Neural progenitor cell (in vitro differentiated cells): ENCODE results near the gene SSR4. TPM values are rescaled to one million over a fixed set of nuclear protein-coding genes. Genes with fewer than 3 reads are reported as not detected.
"Not testable (repeated sequence)": the region's sequence is repeated elsewhere in the genome, so short reads cannot be mapped to it uniquely, and the experiment has no call there.

Source experiments
- DNase-seq: peaks from one replicate; pipeline ENCODE4 v3.0.0-alpha.2; 2016; ENCODE audit warnings: low spot score
- H2AFZ ChIP-seq: fragments of 200-600 bp; sonication (generic); replicated peaks from 2 replicates; pipeline ENCODE4 v1.6.1; 2016; ENCODE audit warnings: antibody characterized with exemption
- H3F3A ChIP-seq: fragments of 200-600 bp; sonication (generic); 2 replicates; pipeline ENCODE4 v1.6.1; 2016; ENCODE audit warnings: antibody characterized with exemption, low read depth
- H3K27ac ChIP-seq: fragments of 200-600 bp; sonication (generic); 2 replicates; pipeline ENCODE4 v1.5.1; 2016; ENCODE audit warnings: mild to moderate bottlenecking
- H3K27me3 ChIP-seq: fragments of 200-600 bp; sonication (generic); 2 replicates; pipeline ENCODE4 v1.6.1; 2016; ENCODE audit warnings: mild to moderate bottlenecking, moderate library complexity
- H3K36me3 ChIP-seq: fragments of 200-600 bp; sonication (generic); 2 replicates; pipeline ENCODE4 v1.5.1; 2016
- H3K4me1 ChIP-seq: fragments of 200-600 bp; sonication (generic); 2 replicates; pipeline ENCODE4 v1.6.1; 2016; ENCODE audit warnings: mixed run types
- H3K4me2 ChIP-seq: fragments of 200-600 bp; sonication (generic); 2 replicates; pipeline ENCODE4 v1.6.1; 2016
- H3K4me3 ChIP-seq: fragments of 200-600 bp; sonication (generic); 2 replicates; pipeline ENCODE4 v1.5.1; 2016
- H3K79me2 ChIP-seq: fragments of 200-600 bp; sonication (generic); 2 replicates; pipeline ENCODE4 v1.6.1; 2016; ENCODE audit warnings: low read depth
- H3K9ac ChIP-seq: fragments of 200-600 bp; sonication (generic); 2 replicates; pipeline ENCODE4 v1.6.1; 2016
- H3K9me3 ChIP-seq: fragments of 200-600 bp; sonication (generic); 2 replicates; pipeline ENCODE4 v1.5.1; 2016; ENCODE audit warnings: low read depth
- H4K20me1 ChIP-seq: fragments of 200-600 bp; sonication (generic); 2 replicates; pipeline ENCODE4 v1.6.1; 2016; ENCODE audit warnings: low read depth
- H3K27ac Mint-ChIP-seq: 3 replicates; pipeline ENCODE4 v1.8.0; 2021; ENCODE audit warnings: mixed read lengths
- H3K27me3 Mint-ChIP-seq: 2 replicates; pipeline ENCODE4 v1.8.0; 2022; ENCODE audit warnings: low read depth, mild to moderate bottlenecking, inconsistent platforms, moderate library complexity, mixed read lengths; ENCODE audit not compliant: insufficient read depth
- H3K36me3 Mint-ChIP-seq: 3 replicates; pipeline ENCODE4 v1.8.0; 2021; ENCODE audit warnings: mixed read lengths
- H3K4me1 Mint-ChIP-seq: 3 replicates; pipeline ENCODE4 v1.8.0; 2021; ENCODE audit warnings: mixed read lengths
- H3K4me3 Mint-ChIP-seq: 3 replicates; pipeline ENCODE4 v1.8.0; 2021; ENCODE audit warnings: mild to moderate bottlenecking, moderate library complexity, mixed read lengths
- H3K9me3 Mint-ChIP-seq: 3 replicates; pipeline ENCODE4 v1.8.0; 2020; ENCODE audit warnings: mixed read lengths
- EZH2 ChIP-seq: fragments of 200-600 bp; sonication (generic); IDR thresholded peaks from 2 replicates; pipeline ENCODE4 v1.6.1; 2017; ENCODE audit warnings: antibody characterized with exemption, mild to moderate bottlenecking, moderate library complexity
- EZH2phosphoT487 ChIP-seq: fragments of 200-600 bp; sonication (generic); IDR thresholded peaks from 2 replicates; pipeline ENCODE4 v1.6.1; 2017; ENCODE audit warnings: antibody characterized with exemption
- total RNA-seq: library from RNA; depleted of rRNA; stranded (reverse); fragments of >200 nt; gene quantifications from 2 replicates; pipeline ENCODE4 v1.2.3, GENCODE V29; 2015; ENCODE audit warnings: low replicate concordance
- TF ChIP-seq, protein P1 (sequence below): fragments of 200-600 bp; sonication (generic); IDR thresholded peaks from 2 replicates; pipeline ENCODE4 v1.5.1; 2017; ENCODE audit warnings: antibody characterized with exemption, mild to moderate bottlenecking

The SSR4 gene
- total RNA-seq = 58.4 and 112 TPM in 2 replicates

DNA sequence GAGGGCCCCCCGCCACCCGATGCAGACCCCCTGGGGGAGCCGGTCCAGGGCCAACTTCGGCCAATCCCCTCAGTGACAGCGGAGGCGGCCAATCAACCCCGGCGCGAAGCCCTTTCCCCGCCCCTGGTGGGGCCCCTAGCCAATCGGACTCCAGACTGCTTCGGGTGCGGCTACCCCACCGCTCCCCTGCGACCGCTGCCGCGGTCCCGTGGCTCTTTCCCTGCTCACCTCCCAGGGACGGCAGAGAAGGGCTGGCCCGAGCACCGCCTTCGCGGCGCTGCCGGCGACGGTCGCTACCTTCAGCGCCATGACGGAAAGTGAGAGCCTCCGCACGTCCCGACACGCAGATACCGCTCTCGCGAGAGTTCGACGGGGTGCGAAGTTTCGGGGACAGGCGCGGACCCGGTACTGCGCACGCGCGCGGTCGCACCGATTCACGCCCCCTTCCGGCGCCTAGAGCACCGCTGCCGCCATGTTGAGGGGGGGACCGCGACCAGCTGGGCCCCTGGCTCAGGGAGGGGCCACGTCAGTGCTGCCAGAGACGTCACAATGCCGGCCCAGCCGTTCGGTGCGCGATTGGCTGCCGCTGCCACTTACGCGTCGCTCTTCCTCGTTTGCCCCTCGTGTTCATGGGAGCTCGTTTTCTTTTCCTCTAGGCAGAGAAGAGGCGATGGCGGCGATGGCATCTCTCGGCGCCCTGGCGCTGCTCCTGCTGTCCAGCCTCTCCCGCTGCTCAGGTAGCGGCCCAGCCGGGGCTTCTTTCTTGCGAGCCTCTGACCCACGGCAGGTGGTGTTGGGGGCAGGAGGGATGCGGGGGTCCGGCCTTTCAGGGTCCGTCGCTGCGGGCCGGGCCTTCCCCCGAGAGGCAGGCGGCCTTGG is at the start of gene SSR4, which contains the start of gene IDH3G:
Gene SSR4, plus strand, starts transcription at position 651 of the 879 bp plus-strand sequence. Its CDS starts 20 bp downstream, at position 671.
Gene IDH3G, minus strand, starts transcription at position 358 of the 879 bp plus-strand sequence. Its CDS starts 49 bp downstream, at position 309.
- H3K4me1 ChIP-seq = peaks cover 3% of the 10 kb centered on the region
- no peaks in the 10 kb centered on the region for H3K36me3 Mint-ChIP-seq
- peak within 1 kb of the TSS; percentile 73 for H3K9ac ChIP-seq
- H3K9me3 Mint-ChIP-seq = peaks cover 28% of the 10 kb centered on the region
- H3K27ac ChIP-seq = peak within 1 kb of the TSS; percentile 77
- H3K4me2 ChIP-seq = peak within 1 kb of the TSS; percentile 90
- peaks cover 42% of the 10 kb centered on the region for H3K79me2 ChIP-seq
- H4K20me1 ChIP-seq = no peaks in the 10 kb centered on the region
- peak; percentile 97 for DNase-seq
- peak within 1 kb of the TSS; percentile 94 for H3K4me3 Mint-ChIP-seq
- H2AFZ ChIP-seq = no peak within 1 kb of the TSS
- no peaks in the 10 kb centered on the region for H3K27me3 Mint-ChIP-seq
- TF ChIP-seq EZH2phosphoT487 = no peak
- TF ChIP-seq, protein P1, sequence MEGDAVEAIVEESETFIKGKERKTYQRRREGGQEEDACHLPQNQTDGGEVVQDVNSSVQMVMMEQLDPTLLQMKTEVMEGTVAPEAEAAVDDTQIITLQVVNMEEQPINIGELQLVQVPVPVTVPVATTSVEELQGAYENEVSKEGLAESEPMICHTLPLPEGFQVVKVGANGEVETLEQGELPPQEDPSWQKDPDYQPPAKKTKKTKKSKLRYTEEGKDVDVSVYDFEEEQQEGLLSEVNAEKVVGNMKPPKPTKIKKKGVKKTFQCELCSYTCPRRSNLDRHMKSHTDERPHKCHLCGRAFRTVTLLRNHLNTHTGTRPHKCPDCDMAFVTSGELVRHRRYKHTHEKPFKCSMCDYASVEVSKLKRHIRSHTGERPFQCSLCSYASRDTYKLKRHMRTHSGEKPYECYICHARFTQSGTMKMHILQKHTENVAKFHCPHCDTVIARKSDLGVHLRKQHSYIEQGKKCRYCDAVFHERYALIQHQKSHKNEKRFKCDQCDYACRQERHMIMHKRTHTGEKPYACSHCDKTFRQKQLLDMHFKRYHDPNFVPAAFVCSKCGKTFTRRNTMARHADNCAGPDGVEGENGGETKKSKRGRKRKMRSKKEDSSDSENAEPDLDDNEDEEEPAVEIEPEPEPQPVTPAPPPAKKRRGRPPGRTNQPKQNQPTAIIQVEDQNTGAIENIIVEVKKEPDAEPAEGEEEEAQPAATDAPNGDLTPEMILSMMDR = peak; percentile 32
- H3F3A ChIP-seq = no peaks in the 10 kb centered on the region
- H3K27ac Mint-ChIP-seq = peak within 1 kb of the TSS; percentile 91
- H3K4me3 ChIP-seq = peak within 1 kb of the TSS; percentile 70
- H3K36me3 ChIP-seq = no peaks in the 10 kb centered on the region
- peaks cover 13% of the 10 kb centered on the region for H3K4me1 Mint-ChIP-seq
- no peaks in the 10 kb centered on the region for H3K27me3 ChIP-seq
- H3K9me3 ChIP-seq = no peaks in the 10 kb centered on the region

DNA sequence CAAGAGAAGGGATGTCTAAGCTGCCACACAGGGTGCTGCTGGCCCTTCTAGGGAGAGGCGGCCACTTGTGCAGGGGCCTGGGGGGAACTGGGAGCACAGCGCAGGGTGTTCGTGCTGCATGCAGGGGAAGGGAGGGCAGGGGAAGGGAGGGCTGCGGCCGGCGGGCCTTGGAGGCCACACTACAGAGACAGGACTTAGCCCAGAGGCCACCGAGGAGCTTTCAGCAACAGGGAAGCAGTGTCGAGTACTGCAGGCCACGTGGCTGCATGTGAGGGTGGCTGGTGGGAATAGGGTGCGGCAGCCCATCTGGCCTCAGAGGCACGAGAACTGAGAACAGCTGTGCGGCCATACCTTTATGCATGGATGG is 49.4 kb upstream of the SSR4 start:
- not testable (repeated sequence) for H3K4me2 ChIP-seq, DNase-seq, H3K27me3 ChIP-seq, H3K27ac ChIP-seq, H3F3A ChIP-seq, H3K9ac ChIP-seq, H3K36me3 ChIP-seq, H4K20me1 ChIP-seq, H3K4me1 Mint-ChIP-seq, H3K4me1 ChIP-seq, H3K4me3 Mint-ChIP-seq, H3K79me2 ChIP-seq, H3K27ac Mint-ChIP-seq, H3K36me3 Mint-ChIP-seq, H3K9me3 ChIP-seq, H3K27me3 Mint-ChIP-seq
- H3K9me3 Mint-ChIP-seq = peaks cover 19% of the 10 kb centered on the region
- peak overlapping the region; percentile 40 for H3K4me3 ChIP-seq
- peak overlapping the region; percentile 31 for H2AFZ ChIP-seq

DNA sequence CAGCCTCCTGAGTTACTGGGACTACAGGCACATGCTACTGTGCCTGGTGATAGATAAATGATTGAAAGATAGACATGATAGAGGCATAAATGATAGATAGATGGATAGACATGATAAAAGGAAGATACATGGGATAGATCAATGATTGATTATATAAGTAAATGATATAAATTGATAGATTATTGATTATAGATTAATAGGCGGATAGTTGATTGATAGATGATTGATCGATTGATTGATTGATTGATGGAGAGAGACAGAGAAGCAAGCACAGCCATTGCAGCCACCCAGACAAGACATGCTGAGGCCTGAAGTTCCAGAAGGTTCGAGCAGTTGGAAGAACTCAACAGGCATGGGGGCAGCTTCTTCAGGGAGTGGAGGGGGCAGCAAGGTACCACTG is 48.1 kb upstream of the SSR4 start:
- H3K27ac Mint-ChIP-seq = no peak overlapping the region
- H3K36me3 ChIP-seq = no peaks in the 10 kb centered on the region
- H3K9me3 Mint-ChIP-seq = peaks cover 21% of the 10 kb centered on the region

DNA sequence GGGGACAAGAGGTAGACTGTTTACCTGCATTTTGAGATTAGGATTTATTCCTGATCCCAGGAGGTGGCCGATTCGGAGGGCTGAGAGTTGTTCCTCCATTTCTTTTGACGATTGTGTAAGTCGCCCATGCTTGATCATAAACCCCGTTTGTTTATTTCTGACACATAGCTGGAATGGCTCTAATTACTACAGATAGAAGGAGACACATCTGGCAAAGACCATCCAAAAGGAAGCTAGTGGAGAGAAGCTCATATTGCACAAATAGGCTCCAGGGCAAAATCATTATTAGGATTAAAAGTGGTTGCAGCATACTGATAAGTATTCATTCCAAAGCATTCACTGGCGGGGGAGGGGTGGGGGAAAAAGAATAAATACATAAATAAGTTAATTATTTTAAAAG is 47.5 kb upstream of the SSR4 start:
- H3K4me1 Mint-ChIP-seq = not testable (repeated sequence)

More for the DNA sequence above, 48.1 kb upstream of the SSR4 start:
- Mint-ChIP-seq H3K4me3 (no peak overlapping the region), H3K27me3 (peaks cover 2% of the 10 kb centered on the region), H3K4me1 (peaks cover 5% of the 10 kb centered on the region), H3K36me3 (no peaks in the 10 kb centered on the region)
- no peak overlapping the region for H3K9ac ChIP-seq
- no peak for TF ChIP-seq EZH2phosphoT487
- TF ChIP-seq, protein P1 = no peak
- TF ChIP-seq EZH2 = no peak
- H3K27me3 ChIP-seq = no peaks in the 10 kb centered on the region
- H3K27ac ChIP-seq = no peak overlapping the region
- H3K79me2 ChIP-seq = no peaks in the 10 kb centered on the region
- no peaks in the 10 kb centered on the region for H4K20me1 ChIP-seq
- no peak overlapping the region for H3K4me2 ChIP-seq
- no peaks in the 10 kb centered on the region for H3K4me1 ChIP-seq
- no peak overlapping the region for H2AFZ ChIP-seq
- no peak overlapping the region for H3K4me3 ChIP-seq
- H3F3A ChIP-seq = no peaks in the 10 kb centered on the region
- H3K9me3 ChIP-seq = no peaks in the 10 kb centered on the region
- DNase-seq = no peak

DNA sequence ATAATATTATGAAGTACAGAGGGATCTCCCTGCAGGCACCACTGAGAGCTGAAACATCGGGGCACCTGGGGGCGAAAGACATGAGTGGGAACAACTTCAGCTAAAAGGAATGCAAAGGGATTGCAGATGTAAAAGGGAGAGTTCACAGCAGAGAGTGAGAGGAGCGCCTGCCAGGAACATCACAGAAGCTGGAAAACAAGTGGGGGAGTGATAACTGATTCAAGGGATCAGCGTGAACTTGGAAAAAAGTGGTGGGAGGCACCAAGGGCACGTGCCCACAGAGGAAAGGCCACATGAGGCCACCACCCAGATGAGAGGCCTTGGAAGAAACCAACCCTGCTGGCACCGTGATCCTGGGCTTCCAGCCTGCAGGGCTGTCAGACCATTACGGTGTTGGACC is 45.5 kb upstream of the SSR4 start:
- not testable (repeated sequence) for H3K27me3 ChIP-seq, H3K4me3 Mint-ChIP-seq, H3K4me2 ChIP-seq, H3F3A ChIP-seq, H3K27ac Mint-ChIP-seq, H3K27me3 Mint-ChIP-seq, H3K79me2 ChIP-seq, H3K9me3 ChIP-seq, H2AFZ ChIP-seq, DNase-seq, H3K36me3 ChIP-seq, H3K4me1 ChIP-seq, H3K36me3 Mint-ChIP-seq, H3K4me1 Mint-ChIP-seq, H4K20me1 ChIP-seq, H3K4me3 ChIP-seq, H3K9ac ChIP-seq, H3K27ac ChIP-seq
- H3K9me3 Mint-ChIP-seq = peaks cover 28% of the 10 kb centered on the region

More for the DNA sequence above, 47.5 kb upstream of the SSR4 start:
- H3K36me3 Mint-ChIP-seq, H3K4me1 ChIP-seq, H3K27me3 ChIP-seq, H4K20me1 ChIP-seq, H3K27me3 Mint-ChIP-seq, H3K4me3 Mint-ChIP-seq, DNase-seq, H3K4me2 ChIP-seq, H3K9me3 ChIP-seq, H3K79me2 ChIP-seq, H3K27ac Mint-ChIP-seq, H3K4me3 ChIP-seq, H2AFZ ChIP-seq, H3F3A ChIP-seq, H3K27ac ChIP-seq, H3K9ac ChIP-seq, H3K36me3 ChIP-seq: not testable (repeated sequence)
- peaks cover 21% of the 10 kb centered on the region for H3K9me3 Mint-ChIP-seq
